Uterus (tissue), 2 donors: Measurements from ENCODE around the gene ZFP42.

ENCODE experiments used
- CTCF ChIP-seq, 4 experiments: fragments of 200-600 bp in 2 of 4; fragments of 450-650 bp in 2 of 4; sonication (generic) in 2 of 4; IDR thresholded peaks; one replicate each; pipeline ENCODE4 v1.5.1; 2016 to 2019; ENCODE audit warnings: antibody characterized with exemption in 4 of 4, mild to moderate bottlenecking in 2 of 4, moderate library complexity in 1 of 4
- POLR2A ChIP-seq, 2 donors: fragments of 450-650 bp; IDR thresholded peaks; one replicate each; pipeline ENCODE4 v1.6.1; 2016; ENCODE audit warnings: antibody characterized with exemption in 2 of 2, mild to moderate bottlenecking in 1 of 2, moderate library complexity in 1 of 2

GRCh38 chr4:188030401-188030800 is 34.8 kb downstream of the ZFP42 start:
- no peak for TF ChIP-seq CTCF (IDR thresholded peaks at IDR 0.05)
- no peak for TF ChIP-seq POLR2A (IDR thresholded peaks at IDR 0.05)
